A549 (cell line): ENCODE results near the gene CSMD2. TPM values are rescaled to one million over a fixed set of nuclear protein-coding genes. Genes with fewer than 3 reads are reported as not detected.

ENCODE experiments used
- ATAC-seq, 2 experiments: fragments of 200-7000 bp in 1 of 2; fragments of >200 bp in 1 of 2; cut with Nextera tagmentation in 1 of 2; cut with Tn5 transposase in 1 of 2; 3 replicates each; pipeline versions ENCODE4 v1.8.0 to v1.9.1; 2018 to 2020; ENCODE audit warnings: mild to moderate bottlenecking in 1 of 2, moderate library complexity in 1 of 2
- CTCF ChIA-PET: fragments of 300-600 bp; sonication (Branson Sonifier 250); formaldehyde crosslinking; extraction: SDS; loops from one replicate; lab custom pipeline; 2021; ENCODE audit warnings: antibody characterized with exemption, inconsistent platforms; lab: Yijun Ruan, JAX
- POLR2A ChIA-PET: fragments of 350-600 bp; formaldehyde crosslinking; extraction: SDS; loops from one replicate; lab custom pipeline; 2021; ENCODE audit warnings: antibody characterized with exemption, inconsistent platforms; lab: Yijun Ruan, JAX
- DNase-seq, 2 experiments: peaks; one replicate each; pipeline versions ENCODE4 v3.0.0 to v3.0.0-alpha.2; 2011 to 2016; ENCODE audit warnings: low read depth in 1 of 2, low spot score in 1 of 2
- FAIRE-seq: peaks from 2 replicates; lab custom pipeline; 2011; peaks lifted over from hg19 to GRCh38; lab: Jason Lieb, UNC
- H3K27ac ChIP-seq, 2 experiments: fragments of >200 bp; sonication (Bioruptor Twin); formaldehyde crosslinking; 3 replicates each; pipeline ENCODE4 v1.5.1; 2016 to 2017
- H3K4me1 ChIP-seq: fragments of >200 bp; sonication (Bioruptor Twin); formaldehyde crosslinking; 3 replicates; pipeline ENCODE4 v1.6.1; 2016
- H3K4me2 ChIP-seq: fragments of >200 bp; sonication (Bioruptor Twin); formaldehyde crosslinking; 3 replicates; pipeline ENCODE4 v1.6.1; 2016
- H3K4me3 ChIP-seq: fragments of >200 bp; sonication (Bioruptor Twin); formaldehyde crosslinking; 3 replicates; pipeline ENCODE4 v1.5.1; 2016
- H3K9me3 ChIP-seq: fragments of >200 bp; sonication (Bioruptor Twin); formaldehyde crosslinking; 3 replicates; pipeline ENCODE4 v1.6.1; 2016
- BHLHE40 ChIP-seq: IDR thresholded peaks from 2 replicates; pipeline ENCODE4 v1.6.1; 2012; ENCODE audit warnings: low read depth, low read length, inconsistent platforms
- CBX2 ChIP-seq: fragments of 200-600 bp; sonication (generic); IDR thresholded peaks from 2 replicates; pipeline ENCODE4 v1.6.1; 2016; ENCODE audit warnings: low read depth, mild to moderate bottlenecking, borderline replicate concordance
- CBX8 ChIP-seq: fragments of 200-600 bp; sonication (generic); IDR thresholded peaks from 2 replicates; pipeline ENCODE4 v1.6.1; 2016
- CEBPB ChIP-seq, 2 experiments: fragments of >200 bp in 1 of 2; sonication (Bioruptor Twin) in 1 of 2; formaldehyde crosslinking in 1 of 2; IDR thresholded peaks; 2 replicates each; pipeline ENCODE4 v1.6.1; 2012 to 2016
- CHD2 ChIP-seq: fragments of 150-350 bp; IDR thresholded peaks from 2 replicates; pipeline ENCODE4 v1.6.1; 2014; ENCODE audit warnings: low read length; ENCODE audit not compliant: partially characterized antibody
- CHD4 ChIP-seq: fragments of 200-600 bp; sonication (generic); IDR thresholded peaks from 2 replicates; pipeline ENCODE4 v1.6.1; 2016; ENCODE audit warnings: antibody characterized with exemption, mild to moderate bottlenecking, borderline replicate concordance
- EHMT2 ChIP-seq: fragments of 200-600 bp; sonication (generic); IDR thresholded peaks from 2 replicates; pipeline ENCODE4 v1.6.1; 2016; ENCODE audit warnings: antibody characterized with exemption, low read depth, mild to moderate bottlenecking, moderate library complexity
- EP300 ChIP-seq, 2 experiments: fragments of >200 bp; sonication (Bioruptor Twin); formaldehyde crosslinking; IDR thresholded peaks; 2 replicates in 1 of 2; 3 replicates in 1 of 2; pipeline ENCODE4 v1.6.1; 2016 to 2017
- ESRRA ChIP-seq: fragments of 150-350 bp; IDR thresholded peaks from 2 replicates; pipeline ENCODE4 v1.6.1; 2014; ENCODE audit warnings: mild to moderate bottlenecking, low read length, borderline replicate concordance
- FOSL2 ChIP-seq, 2 experiments: fragments of 450-650 bp in 1 of 2; fragments of >200 bp in 1 of 2; sonication (Bioruptor Twin) in 1 of 2; formaldehyde crosslinking; IDR thresholded peaks; 2 replicates each; pipeline versions ENCODE4 v1.5.0 to v1.6.1; 2016 to 2020; ENCODE audit warnings: mild to moderate bottlenecking in 1 of 2, moderate library complexity in 1 of 2
- GATA3 ChIP-seq: IDR thresholded peaks from 2 replicates; pipeline ENCODE4 v1.6.1; 2012; ENCODE audit warnings: borderline replicate concordance
- HDAC2 ChIP-seq: fragments of 200-600 bp; sonication (generic); IDR thresholded peaks from 2 replicates; pipeline ENCODE4 v1.6.1; 2016
- HOXB5 ChIP-seq: fragments of 250-450 bp; sonication (Bioruptor Pico); IDR thresholded peaks from 2 replicates; pipeline ENCODE4 v1.5.0; 2020; ENCODE audit warnings: mild to moderate bottlenecking, moderate library complexity
- JUN ChIP-seq, 2 experiments: fragments of >200 bp; sonication (Bioruptor Twin); formaldehyde crosslinking; IDR thresholded peaks; 2 replicates in 1 of 2; 3 replicates in 1 of 2; pipeline ENCODE4 v1.6.1; 2016 to 2017
- KDM1A ChIP-seq: fragments of 200-600 bp; sonication (generic); IDR thresholded peaks from 2 replicates; pipeline ENCODE4 v1.6.1; 2016; ENCODE audit warnings: low read depth, mild to moderate bottlenecking
- MAFK ChIP-seq: fragments of 450-650 bp; IDR thresholded peaks from 2 replicates; pipeline ENCODE4 v1.6.1; 2014; ENCODE audit not compliant: partially characterized antibody
- MAZ ChIP-seq: fragments of 150-350 bp; IDR thresholded peaks from 2 replicates; pipeline ENCODE4 v1.6.1; 2014; ENCODE audit warnings: antibody characterized with exemption, low read depth, low read length, borderline replicate concordance
- NR3C1 ChIP-seq: fragments of >200 bp; sonication (Bioruptor Twin); formaldehyde crosslinking; IDR thresholded peaks from 3 replicates; pipeline ENCODE4 v1.6.1; 2017
- PHF8 ChIP-seq: fragments of 200-600 bp; sonication (generic); IDR thresholded peaks from 2 replicates; pipeline ENCODE4 v1.6.1; 2016; ENCODE audit warnings: low read depth, mild to moderate bottlenecking, antibody characterized with exemption, moderate library complexity, borderline replicate concordance
- POLR2A ChIP-seq: IDR thresholded peaks from 2 replicates; pipeline ENCODE4 v1.6.1; 2012; ENCODE audit warnings: mild to moderate bottlenecking, low read length
- POLR2AphosphoS2 ChIP-seq: conservative IDR thresholded peaks from 2 replicates; pipeline ENCODE4 v1.6.1; 2012; ENCODE audit warnings: low read length, improper control_type of control experiment, inconsistent platforms
- RFX5 ChIP-seq: fragments of 450-650 bp; IDR thresholded peaks from 2 replicates; pipeline ENCODE4 v1.7.1; 2014; ENCODE audit warnings: antibody characterized with exemption, mild to moderate bottlenecking, moderate library complexity
- RNF2 ChIP-seq: fragments of 200-600 bp; sonication (generic); IDR thresholded peaks from 2 replicates; pipeline ENCODE4 v1.6.1; 2016; ENCODE audit warnings: low read depth, mild to moderate bottlenecking, antibody characterized with exemption, moderate library complexity, borderline replicate concordance
- SMC3 ChIP-seq: fragments of >200 bp; sonication (Bioruptor Twin); formaldehyde crosslinking; IDR thresholded peaks from 3 replicates; pipeline ENCODE4 v1.6.1; 2018; ENCODE audit warnings: inconsistent platforms
- SREBF2 ChIP-seq: fragments of 450-650 bp; IDR thresholded peaks from 2 replicates; pipeline ENCODE4 v1.6.1; 2014; ENCODE audit warnings: mild to moderate bottlenecking, moderate library complexity
- ZFP36 ChIP-seq: fragments of 450-650 bp; IDR thresholded peaks from 2 replicates; pipeline ENCODE4 v1.6.1; 2014; ENCODE audit warnings: borderline replicate concordance; ENCODE audit not compliant: partially characterized antibody
- ZNF302 ChIP-seq: fragments of 250-450 bp; sonication (Bioruptor Pico); IDR thresholded peaks from 2 replicates; pipeline ENCODE4 v1.9.0; 2021; ENCODE audit warnings: inconsistent platforms, mild to moderate bottlenecking, moderate library complexity
- WGBS: methylation state at CpG from one replicate; pipeline ENCODE4 v1.1.6; 2017; ENCODE audit errors: missing lambda C conversion rate; 5-methylcytosine and 5-hydroxymethylcytosine counted together
- polyA plus RNA-seq, 4 experiments: library from polyadenylated mRNA; depleted of rRNA in 3 of 4; stranded (reverse); fragments of >200 nt; fragmentation: RNase III in 1 of 4; extraction: RNeasy Plus Mini Kit Qiagen cat#74134 plus additional on column Dnase treatment in 1 of 4; gene quantifications; 2 replicates in 3 of 4; 3 replicates in 1 of 4; pipeline ENCODE4 v1.2.3, GENCODE V29; 2011 to 2017
- TF ChIP-seq, protein P1 (sequence below): fragments of >200 bp; sonication (Bioruptor Twin); formaldehyde crosslinking; IDR thresholded peaks from 2 replicates; pipeline ENCODE4 v1.6.1; 2016
- TF ChIP-seq, protein P2 (sequence below): IDR thresholded peaks from 2 replicates; pipeline ENCODE4 v1.6.1; 2012; ENCODE audit warnings: low read depth, borderline replicate concordance
- TF ChIP-seq, protein P3 (sequence below): fragments of 250-450 bp; sonication (Bioruptor Pico); IDR thresholded peaks from 2 replicates; pipeline ENCODE4 v1.5.0; 2020; ENCODE audit warnings: low read depth, mild to moderate bottlenecking, moderate library complexity
- TF ChIP-seq, protein P4 (sequence below): IDR thresholded peaks from 2 replicates; pipeline ENCODE4 v1.6.1; 2012
- TF ChIP-seq, protein P5 (sequence below): fragments of 150-350 bp; IDR thresholded peaks from 2 replicates; pipeline ENCODE4 v1.6.1; 2014; ENCODE audit warnings: low read depth, mild to moderate bottlenecking, low read length
- TF ChIP-seq, protein P6 (sequence below): fragments of 250-450 bp; sonication (Bioruptor Pico); IDR thresholded peaks from 2 replicates; pipeline ENCODE4 v1.5.0; 2021; ENCODE audit warnings: mild to moderate bottlenecking, moderate library complexity, borderline replicate concordance

CSMD2 gene
- polyA plus RNA-seq, 2 of the 4 experiments (the other 2 are of a cell fraction) = not detected

DNA sequence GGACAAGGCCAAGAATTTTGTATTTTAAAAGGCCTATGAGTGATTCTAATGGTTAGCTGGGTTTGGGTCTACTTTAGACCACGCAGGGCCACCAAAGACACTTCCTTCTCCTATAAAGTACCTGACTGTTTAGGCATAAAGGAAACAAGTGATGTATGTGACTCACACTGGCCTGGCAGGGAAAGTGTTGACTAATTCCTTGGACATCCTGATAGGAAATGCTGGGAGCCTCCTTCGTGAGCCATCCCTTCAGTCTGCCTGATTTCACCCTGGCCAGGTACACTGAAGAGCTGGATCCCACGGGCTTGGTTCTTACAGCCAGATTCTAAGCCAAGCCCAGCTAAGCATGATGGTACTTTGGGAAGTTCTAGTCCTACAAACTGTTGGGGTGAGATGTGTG, 401.6 kb downstream of the CSMD2 start:
- Histone ChIP-seq H3K27ac (no peak overlapping the region), H3K4me1 (no peaks in the 10 kb centered on the region)
- WGBS = 3% methylated on average over 3 of the region's 3 CpGs
- TF ChIP-seq GATA3 (no peak), RNF2 (no peak), POLR2A (no peak), ZFP36 (no peak), CBX2 (no peak), EP300 (IDR thresholded peaks at IDR 0.05) (no peak), ZNF302 (no peak), HOXB5 (CRISPR knock-in tag) (no peak), SMC3 (no peak), RFX5 (no peak), BHLHE40 (no peak), PHF8 (no peak), MAZ (no peak), SREBF2 (no peak), CHD4 (no peak), JUN (IDR thresholded peaks at IDR 0.05) (no peak), HDAC2 (no peak), EHMT2 (no peak)
- TF ChIP-seq, protein P1, sequence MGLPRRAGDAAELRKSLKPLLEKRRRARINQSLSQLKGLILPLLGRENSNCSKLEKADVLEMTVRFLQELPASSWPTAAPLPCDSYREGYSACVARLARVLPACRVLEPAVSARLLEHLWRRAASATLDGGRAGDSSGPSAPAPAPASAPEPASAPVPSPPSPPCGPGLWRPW = no peak
- TF ChIP-seq, protein P2, sequence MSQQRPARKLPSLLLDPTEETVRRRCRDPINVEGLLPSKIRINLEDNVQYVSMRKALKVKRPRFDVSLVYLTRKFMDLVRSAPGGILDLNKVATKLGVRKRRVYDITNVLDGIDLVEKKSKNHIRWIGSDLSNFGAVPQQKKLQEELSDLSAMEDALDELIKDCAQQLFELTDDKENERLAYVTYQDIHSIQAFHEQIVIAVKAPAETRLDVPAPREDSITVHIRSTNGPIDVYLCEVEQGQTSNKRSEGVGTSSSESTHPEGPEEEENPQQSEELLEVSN = no peak
- TF ChIP-seq, all 56 proteins: peak for 0
- DNase-seq = no peak
- CTCF ChIA-PET = no interaction called here
- Histone ChIP-seq H3K4me2 (no peak overlapping the region), H3K9me3 (no peaks in the 10 kb centered on the region), H3K4me3 (no peak overlapping the region)
- POLR2A ChIA-PET = no interaction called here
- no peak for FAIRE-seq
- ATAC-seq = no peak

DNA sequence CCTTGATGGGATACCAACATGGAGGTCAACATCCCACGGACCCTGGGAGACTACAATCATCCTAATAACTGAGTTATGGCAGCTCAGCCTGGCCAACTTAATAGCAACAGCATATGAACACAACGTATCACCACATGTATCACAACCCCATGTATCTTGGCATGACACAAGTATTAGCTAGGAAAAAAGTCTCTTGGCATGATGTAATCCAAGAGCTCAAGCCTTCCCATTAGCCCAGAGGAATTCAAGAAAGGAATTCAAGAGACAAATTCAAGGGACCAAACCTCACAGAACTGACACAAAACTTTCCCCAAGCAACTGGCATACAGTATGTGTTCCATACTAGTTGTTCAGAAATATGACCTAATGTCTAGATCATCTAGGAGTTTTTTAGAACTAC, 402.1 kb downstream of the CSMD2 start:
- ChIA-PET POLR2A (no interaction called here), CTCF (no interaction called here)
- H3K4me3 ChIP-seq = no peak overlapping the region
- ATAC-seq (no peak), DNase-seq (no peak), FAIRE-seq (no peak)
- H3K9me3 ChIP-seq = no peaks in the 10 kb centered on the region
- no peak for TF ChIP-seq SMC3
- TF ChIP-seq FOSL2 (IDR thresholded peaks at IDR 0.05) = no peak
- no peak for TF ChIP-seq FOSL2 (CRISPR knock-in tag; IDR thresholded peaks at IDR 0.05)
- no peak for TF ChIP-seq SREBF2
- TF ChIP-seq, protein P3, sequence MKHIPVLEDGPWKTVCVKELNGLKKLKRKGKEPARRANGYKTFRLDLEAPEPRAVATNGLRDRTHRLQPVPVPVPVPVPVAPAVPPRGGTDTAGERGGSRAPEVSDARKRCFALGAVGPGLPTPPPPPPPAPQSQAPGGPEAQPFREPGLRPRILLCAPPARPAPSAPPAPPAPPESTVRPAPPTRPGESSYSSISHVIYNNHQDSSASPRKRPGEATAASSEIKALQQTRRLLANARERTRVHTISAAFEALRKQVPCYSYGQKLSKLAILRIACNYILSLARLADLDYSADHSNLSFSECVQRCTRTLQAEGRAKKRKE (CRISPR knock-in tag) = no peak
- TF ChIP-seq CBX8 = no peak
- no peak for TF ChIP-seq KDM1A
- TF ChIP-seq CHD2 = no peak
- no peak for TF ChIP-seq CEBPB (IDR thresholded peaks at IDR 0.05)
- no peak for TF ChIP-seq ESRRA
- TF ChIP-seq, protein P4, sequence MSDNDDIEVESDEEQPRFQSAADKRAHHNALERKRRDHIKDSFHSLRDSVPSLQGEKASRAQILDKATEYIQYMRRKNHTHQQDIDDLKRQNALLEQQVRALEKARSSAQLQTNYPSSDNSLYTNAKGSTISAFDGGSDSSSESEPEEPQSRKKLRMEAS = no peak
- TF ChIP-seq, protein P5, sequence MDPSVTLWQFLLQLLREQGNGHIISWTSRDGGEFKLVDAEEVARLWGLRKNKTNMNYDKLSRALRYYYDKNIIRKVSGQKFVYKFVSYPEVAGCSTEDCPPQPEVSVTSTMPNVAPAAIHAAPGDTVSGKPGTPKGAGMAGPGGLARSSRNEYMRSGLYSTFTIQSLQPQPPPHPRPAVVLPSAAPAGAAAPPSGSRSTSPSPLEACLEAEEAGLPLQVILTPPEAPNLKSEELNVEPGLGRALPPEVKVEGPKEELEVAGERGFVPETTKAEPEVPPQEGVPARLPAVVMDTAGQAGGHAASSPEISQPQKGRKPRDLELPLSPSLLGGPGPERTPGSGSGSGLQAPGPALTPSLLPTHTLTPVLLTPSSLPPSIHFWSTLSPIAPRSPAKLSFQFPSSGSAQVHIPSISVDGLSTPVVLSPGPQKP = no peak
- no peak for TF ChIP-seq MAFK
- no peak for TF ChIP-seq POLR2AphosphoS2
- TF ChIP-seq NR3C1 = no peak
- TF ChIP-seq, protein P6, sequence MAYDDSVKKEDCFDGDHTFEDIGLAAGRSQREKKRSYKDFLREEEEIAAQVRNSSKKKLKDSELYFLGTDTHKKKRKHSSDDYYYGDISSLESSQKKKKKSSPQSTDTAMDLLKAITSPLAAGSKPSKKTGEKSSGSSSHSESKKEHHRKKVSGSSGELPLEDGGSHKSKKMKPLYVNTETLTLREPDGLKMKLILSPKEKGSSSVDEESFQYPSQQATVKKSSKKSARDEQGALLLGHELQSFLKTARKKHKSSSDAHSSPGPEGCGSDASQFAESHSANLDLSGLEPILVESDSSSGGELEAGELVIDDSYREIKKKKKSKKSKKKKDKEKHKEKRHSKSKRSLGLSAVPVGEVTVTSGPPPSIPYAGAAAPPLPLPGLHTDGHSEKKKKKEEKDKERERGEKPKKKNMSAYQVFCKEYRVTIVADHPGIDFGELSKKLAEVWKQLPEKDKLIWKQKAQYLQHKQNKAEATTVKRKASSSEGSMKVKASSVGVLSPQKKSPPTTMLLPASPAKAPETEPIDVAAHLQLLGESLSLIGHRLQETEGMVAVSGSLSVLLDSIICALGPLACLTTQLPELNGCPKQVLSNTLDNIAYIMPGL = no peak
- no peaks in the 10 kb centered on the region for H3K4me1 ChIP-seq
- no peak overlapping the region for H3K27ac ChIP-seq
- 7% methylated on average over 2 of the region's 2 CpGs for WGBS
- no peak overlapping the region for H3K4me2 ChIP-seq
